NT2/D1 (cell line): Measurements from ENCODE around the gene PSMA4.

Experiments used
- YY1 ChIP-seq: IDR thresholded peaks from 2 replicates; pipeline ENCODE4 v1.6.1; 2011; ENCODE audit not compliant: insufficient read length, insufficient read depth
- ZNF274 ChIP-seq: IDR thresholded peaks from 2 replicates; pipeline ENCODE4 v1.6.1; 2011; ENCODE audit warnings: mild to moderate bottlenecking, low read depth, low read length

DNA sequence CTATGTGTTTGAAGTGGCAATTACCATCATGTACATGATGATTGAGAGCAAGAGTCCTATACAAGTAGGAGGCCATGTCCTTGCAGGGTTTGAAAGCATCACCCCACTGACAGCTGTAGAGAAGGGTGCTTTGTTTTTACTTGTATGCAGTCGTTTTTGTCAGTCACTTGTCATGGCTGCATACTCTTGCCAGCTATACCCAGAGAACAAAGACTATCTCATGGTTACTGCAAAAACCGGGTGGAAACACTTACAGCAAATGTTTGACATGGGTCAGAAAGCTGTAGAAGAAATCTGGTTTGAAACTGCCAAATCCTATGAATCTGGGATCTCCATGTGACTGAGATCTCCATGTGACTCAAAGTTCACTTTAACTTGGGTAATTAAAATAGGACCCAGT lies 6.9 kb upstream of the PSMA4 start:
- no peak for TF ChIP-seq YY1
- no peak for TF ChIP-seq ZNF274
